WERI-Rb-1 (cell line): ENCODE measurements around the gene DOLPP1.

Source experiments
- DNase-seq: peaks from one replicate; pipeline ENCODE4 v3.0.0-alpha.2; 2020
- H3K27ac ChIP-seq: fragments of 250-450 bp; sonication (Bioruptor Pico); 2 replicates; pipeline ENCODE4 v1.5.1; 2020; ENCODE audit warnings: mild to moderate bottlenecking, moderate library complexity
- H3K27me3 ChIP-seq: fragments of 250-450 bp; sonication (Bioruptor Pico); 2 replicates; pipeline ENCODE4 v1.5.1; 2021; ENCODE audit warnings: mild to moderate bottlenecking, low read depth, moderate library complexity; ENCODE audit not compliant: insufficient read depth, severe bottlenecking
- H3K36me3 ChIP-seq: fragments of 250-450 bp; sonication (Bioruptor Pico); 2 replicates; pipeline ENCODE4 v1.5.1; 2020; ENCODE audit warnings: mild to moderate bottlenecking, moderate library complexity
- H3K4me3 ChIP-seq: 2 replicates; pipeline ENCODE4 v1.5.1; 2011; ENCODE audit warnings: low read depth, mild to moderate bottlenecking, control low read depth, low read length
- H3K9me3 ChIP-seq: fragments of 250-450 bp; sonication (Bioruptor Pico); 2 replicates; pipeline ENCODE4 v1.5.1; 2021; ENCODE audit warnings: mild to moderate bottlenecking, moderate library complexity; ENCODE audit not compliant: severe bottlenecking
- TF ChIP-seq, protein P1 (sequence below): IDR thresholded peaks from 2 replicates; pipeline ENCODE4 v1.5.1; 2011; ENCODE audit warnings: low read depth, mild to moderate bottlenecking, control low read depth, inconsistent platforms, low read length

Gene DOLPP1

DNA sequence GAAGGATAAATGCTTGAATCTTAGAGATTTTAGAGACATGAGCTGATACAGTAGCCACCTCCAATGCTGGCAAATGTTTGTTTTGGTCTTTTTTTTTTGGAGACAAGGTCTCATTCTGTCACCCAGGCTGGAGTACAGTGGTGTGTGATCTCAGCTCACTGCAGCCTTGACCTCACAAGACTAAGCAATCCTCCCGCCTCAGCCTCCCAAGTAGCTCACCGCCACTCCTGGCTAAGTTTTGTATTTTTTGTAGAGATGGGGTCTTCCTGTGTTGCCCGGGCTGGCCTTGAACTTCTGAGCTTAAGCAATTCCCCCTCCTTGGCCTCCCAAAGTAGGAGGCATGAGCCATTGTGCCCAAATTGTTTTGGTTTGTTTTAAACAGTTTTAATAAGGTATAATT is 6.8 kb upstream of the DOLPP1 start:
- Histone ChIP-seq H3K27ac (no peak overlapping the region), H3K9me3 (no peaks in the 10 kb centered on the region), H3K4me3 (no peak overlapping the region), H3K36me3 (peaks cover 12% of the 10 kb centered on the region), H3K27me3 (no peaks in the 10 kb centered on the region)
- no peak for DNase-seq
- TF ChIP-seq, protein P1, sequence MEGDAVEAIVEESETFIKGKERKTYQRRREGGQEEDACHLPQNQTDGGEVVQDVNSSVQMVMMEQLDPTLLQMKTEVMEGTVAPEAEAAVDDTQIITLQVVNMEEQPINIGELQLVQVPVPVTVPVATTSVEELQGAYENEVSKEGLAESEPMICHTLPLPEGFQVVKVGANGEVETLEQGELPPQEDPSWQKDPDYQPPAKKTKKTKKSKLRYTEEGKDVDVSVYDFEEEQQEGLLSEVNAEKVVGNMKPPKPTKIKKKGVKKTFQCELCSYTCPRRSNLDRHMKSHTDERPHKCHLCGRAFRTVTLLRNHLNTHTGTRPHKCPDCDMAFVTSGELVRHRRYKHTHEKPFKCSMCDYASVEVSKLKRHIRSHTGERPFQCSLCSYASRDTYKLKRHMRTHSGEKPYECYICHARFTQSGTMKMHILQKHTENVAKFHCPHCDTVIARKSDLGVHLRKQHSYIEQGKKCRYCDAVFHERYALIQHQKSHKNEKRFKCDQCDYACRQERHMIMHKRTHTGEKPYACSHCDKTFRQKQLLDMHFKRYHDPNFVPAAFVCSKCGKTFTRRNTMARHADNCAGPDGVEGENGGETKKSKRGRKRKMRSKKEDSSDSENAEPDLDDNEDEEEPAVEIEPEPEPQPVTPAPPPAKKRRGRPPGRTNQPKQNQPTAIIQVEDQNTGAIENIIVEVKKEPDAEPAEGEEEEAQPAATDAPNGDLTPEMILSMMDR, result no peak

DNA sequence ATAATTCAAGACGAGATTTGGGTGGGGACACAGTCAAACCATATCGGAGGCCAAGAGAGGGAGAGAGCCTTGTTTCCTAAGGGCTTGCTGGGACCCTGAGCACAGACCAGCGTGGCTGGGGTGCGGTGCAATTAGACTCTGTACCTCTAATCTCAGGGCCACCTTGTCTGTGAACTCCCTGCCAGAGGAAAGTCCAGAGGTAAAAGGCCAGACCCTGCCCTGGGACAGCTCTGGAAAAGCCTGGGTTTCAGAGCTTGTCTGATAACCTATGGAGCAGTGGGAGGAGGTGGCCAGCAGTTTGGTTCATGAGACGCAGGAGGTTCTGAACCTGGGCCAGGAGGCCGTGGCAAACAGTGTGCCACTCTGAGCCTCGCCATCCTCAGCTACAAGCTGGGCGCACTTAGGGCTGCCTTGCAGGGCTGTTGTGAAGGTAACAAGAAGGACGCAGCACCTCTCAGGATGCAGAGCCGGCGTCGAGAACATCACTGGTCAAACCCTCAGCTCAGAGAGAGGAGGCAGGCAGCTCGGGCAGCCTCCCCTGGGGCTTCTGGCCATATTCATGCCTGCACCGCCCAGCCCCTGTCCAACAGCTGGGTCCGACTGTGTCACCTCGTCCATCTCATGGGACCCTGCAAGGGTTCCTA is 4.8 kb upstream of the DOLPP1 start:
- H3K4me3 ChIP-seq, result no peak overlapping the region
- no peak for DNase-seq
- no peak overlapping the region for H3K27ac ChIP-seq
- H3K9me3 ChIP-seq, result no peaks in the 10 kb centered on the region
- H3K36me3 ChIP-seq, result peaks cover 13% of the 10 kb centered on the region
- H3K27me3 ChIP-seq, result no peaks in the 10 kb centered on the region
- TF ChIP-seq, protein P1, result no peak

DNA sequence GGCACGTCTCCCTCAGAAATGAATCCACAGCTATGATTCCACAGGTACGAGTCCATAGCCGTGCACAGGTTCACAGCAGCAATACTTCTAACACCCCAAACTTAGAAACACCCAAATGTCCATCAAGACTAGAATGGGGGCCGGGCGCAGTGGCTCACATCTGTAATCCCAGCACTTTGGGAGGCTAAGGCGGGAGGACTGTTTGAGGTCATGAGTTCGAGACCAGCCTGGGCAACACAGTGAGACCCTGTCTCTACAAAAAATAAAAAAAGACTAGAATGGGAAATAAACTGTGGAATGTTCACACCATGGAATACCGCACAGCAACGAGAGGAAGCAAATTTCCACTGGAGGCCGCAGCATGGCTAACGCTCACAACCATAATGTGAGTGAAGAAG is 4.3 kb upstream of the DOLPP1 start:
- Histone ChIP-seq H3K9me3 (no peaks in the 10 kb centered on the region), H3K36me3 (peaks cover 8% of the 10 kb centered on the region), H3K27me3 (no peaks in the 10 kb centered on the region), H3K4me3 (no peak overlapping the region), H3K27ac (no peak overlapping the region)
- TF ChIP-seq, protein P1, result no peak
- DNase-seq, result no peak

DNA sequence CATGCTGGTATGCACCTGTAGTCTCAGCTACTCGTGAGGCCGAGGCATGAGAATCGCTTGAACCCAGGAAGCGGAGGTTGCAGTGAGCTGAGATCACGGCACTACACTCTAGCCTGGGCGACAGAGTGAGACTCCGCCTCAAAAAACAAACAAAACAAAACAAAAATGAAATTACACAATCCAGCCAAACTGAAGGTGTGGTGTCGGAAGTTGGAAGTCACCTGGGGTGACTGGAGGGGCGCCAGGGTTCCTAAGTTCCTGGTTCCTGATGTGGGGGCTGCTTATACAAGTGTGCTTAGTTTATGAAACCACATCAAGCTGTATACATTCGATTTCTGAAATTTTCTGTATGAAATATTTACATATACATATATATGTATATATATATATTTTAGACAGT is 3.7 kb upstream of the DOLPP1 start:
- no peaks in the 10 kb centered on the region for H3K27me3 ChIP-seq
- no peaks in the 10 kb centered on the region for H3K9me3 ChIP-seq
- peaks cover 7% of the 10 kb centered on the region for H3K36me3 ChIP-seq
- TF ChIP-seq, protein P1, result no peak
- no peak overlapping the region for H3K4me3 ChIP-seq
- no peak for DNase-seq
- H3K27ac ChIP-seq, result no peak overlapping the region

DNA sequence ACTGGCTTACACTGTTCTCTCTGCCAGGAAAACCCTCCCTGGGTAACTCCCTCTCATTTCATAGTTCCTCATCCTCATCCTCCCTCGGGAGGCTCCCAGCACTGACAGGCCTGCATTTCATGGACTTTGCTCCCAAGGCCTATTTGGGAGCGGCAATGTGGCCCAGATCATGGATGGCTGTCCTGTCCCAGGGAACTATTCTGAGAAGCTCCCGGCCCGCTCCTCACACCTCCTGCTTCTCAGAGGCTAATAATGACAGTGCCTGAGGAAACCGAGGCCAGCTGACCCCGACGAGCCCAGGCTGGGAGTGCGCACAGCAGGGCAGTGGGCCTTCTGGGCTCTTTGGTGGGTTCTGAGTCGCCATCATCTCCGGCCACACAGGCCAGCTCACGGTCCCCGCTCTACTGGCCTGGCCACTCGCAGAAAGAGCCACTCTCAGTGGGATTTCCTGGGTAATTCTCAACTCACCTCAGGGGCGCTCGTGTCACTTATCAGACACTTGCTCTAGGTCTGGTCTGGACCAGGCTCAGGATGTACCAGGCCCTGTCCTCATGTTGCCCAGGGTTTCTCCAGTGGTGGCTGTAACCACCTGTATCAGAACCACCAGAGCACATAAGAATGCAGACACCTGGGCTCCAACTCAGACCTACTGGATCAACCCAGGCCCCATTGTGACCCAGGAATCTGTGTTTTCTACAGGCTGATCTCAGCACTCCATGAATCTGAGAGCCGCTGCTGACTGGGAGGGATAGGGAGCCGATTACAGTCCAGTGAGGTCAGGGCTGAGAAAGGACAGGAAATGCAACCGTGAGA is 2.0 kb upstream of the DOLPP1 start:
- Histone ChIP-seq H3K27me3 (no peaks in the 10 kb centered on the region), H3K27ac (no peak overlapping the region), H3K36me3 (peaks cover 24% of the 10 kb centered on the region), H3K9me3 (no peaks in the 10 kb centered on the region), H3K4me3 (no peak overlapping the region)
- TF ChIP-seq, protein P1, result no peak
- no peak for DNase-seq
